HepG2 (cell line): ENCODE data around the gene PLBD2. TPM values are rescaled to one million over a fixed set of nuclear protein-coding genes. Genes with fewer than 3 reads are reported as not detected.

Experiments used
- EHMT2 ChIP-seq: fragments of 200-600 bp; sonication (generic); IDR thresholded peaks from 2 replicates; pipeline ENCODE4 v1.7.0; 2017; ENCODE audit warnings: antibody characterized with exemption, low read depth, low read length, borderline replicate concordance
- HIVEP1 ChIP-seq: sonication (generic); formaldehyde crosslinking; IDR thresholded peaks from 2 replicates; pipeline ENCODE4 v1.4.0; 2020; ENCODE audit warnings: mild to moderate bottlenecking, missing genetic modification reagents
- HNRNPUL1 ChIP-seq: fragments of 200-400 bp; formaldehyde crosslinking; IDR thresholded peaks from 2 replicates; pipeline ENCODE4 v1.6.1; 2017; ENCODE audit warnings: low read depth, mild to moderate bottlenecking, low read length, moderate library complexity
- KIAA2018 ChIP-seq: sonication (generic); formaldehyde crosslinking; IDR thresholded peaks from 2 replicates; pipeline ENCODE4 v1.5.0; 2020; ENCODE audit warnings: mild to moderate bottlenecking, missing genetic modification reagents, borderline replicate concordance
- MIER3 ChIP-seq: IDR thresholded peaks from 2 replicates; pipeline ENCODE4 v1.6.1; 2016; ENCODE audit warnings: missing compliant biosample characterization, borderline replicate concordance
- MTF1 ChIP-seq: sonication (generic); formaldehyde crosslinking; IDR thresholded peaks from 2 replicates; pipeline ENCODE4 v1.5.0; 2020; ENCODE audit warnings: missing genetic modification reagents
- NFKB2 ChIP-seq: sonication (generic); formaldehyde crosslinking; IDR thresholded peaks from 2 replicates; pipeline ENCODE4 v1.4.0; 2020; ENCODE audit warnings: missing genetic modification reagents, borderline replicate concordance
- PCBP1 ChIP-seq: fragments of 200-400 bp; formaldehyde crosslinking; IDR thresholded peaks from 2 replicates; pipeline ENCODE4 v1.6.1; 2017; ENCODE audit warnings: mild to moderate bottlenecking, low read depth, low read length, borderline replicate concordance
- REL ChIP-seq: sonication (generic); formaldehyde crosslinking; conservative IDR thresholded peaks from 2 replicates; pipeline ENCODE4 v1.8.0; 2022; ENCODE audit warnings: mild to moderate bottlenecking, missing genetic modification reagents, moderate library complexity
- SOX5 ChIP-seq: IDR thresholded peaks from 2 replicates; pipeline ENCODE4 v1.6.1; 2016; ENCODE audit warnings: borderline replicate concordance
- TCF12 ChIP-seq, 2 experiments: fragments of 450-650 bp in 1 of 2; sonication (generic) in 1 of 2; formaldehyde crosslinking in 1 of 2; IDR thresholded peaks; 2 replicates each; pipeline versions ENCODE4 v1.6.1 to v1.8.0; 2017 to 2022; ENCODE audit warnings: antibody characterized with exemption in 1 of 2, mild to moderate bottlenecking in 1 of 2, missing genetic modification reagents in 1 of 2, moderate library complexity in 1 of 2
- U2AF1 ChIP-seq: fragments of 200-400 bp; formaldehyde crosslinking; optimal IDR thresholded peaks from 2 replicates; pipeline ENCODE3; 2017; ENCODE audit warnings: mild to moderate bottlenecking, low read depth, low read length
- ZMYM2 ChIP-seq: sonication (generic); formaldehyde crosslinking; IDR thresholded peaks from 2 replicates; pipeline ENCODE4 v1.8.0; 2022; ENCODE audit warnings: mild to moderate bottlenecking, missing genetic modification reagents
- ZNF350 ChIP-seq: sonication (generic); formaldehyde crosslinking; IDR thresholded peaks from 2 replicates; pipeline ENCODE4 v1.4.0; 2020; ENCODE audit warnings: mild to moderate bottlenecking, low read depth, missing genetic modification reagents, borderline replicate concordance
- ZNF687 ChIP-seq: sonication (generic); formaldehyde crosslinking; IDR thresholded peaks from 2 replicates; pipeline ENCODE4 v1.5.1; 2020; ENCODE audit warnings: mild to moderate bottlenecking, missing genetic modification reagents, moderate library complexity
- polyA plus RNA-seq, 8 experiments: library from polyadenylated mRNA; depleted of rRNA in 3 of 8; stranded (reverse) in 7 of 8; unstranded in 1 of 8; fragments of >200 nt; fragmentation: Illumina TruSeq in 4 of 8; extraction: Trizol in 4 of 8; gene quantifications; 2 replicates each; pipeline versions ENCODE4 v1.2.1 to v1.2.3, GENCODE V29; 2011 to 2016; ENCODE audit warnings: low read depth in 4 of 8, missing spikeins in 1 of 8, mixed read lengths in 1 of 8; ENCODE audit not compliant: insufficient read depth in 1 of 8
- total RNA-seq, 5 experiments: library from RNA; depleted of rRNA; stranded (reverse); fragments of >200 nt; fragmentation: Illumina TruSeq; extraction: Trizol; gene quantifications; 2 replicates each; pipeline ENCODE4 v1.2.3, GENCODE V29; 2016; ENCODE audit warnings: low read depth in 1 of 5

The PLBD2 gene
- total and polyA plus RNA-seq, 2 of the 13 experiments (the other 11 are each of a cell fraction or from before 2014, with no cell fraction given) = 6.7 to 8.5 TPM

DNA sequence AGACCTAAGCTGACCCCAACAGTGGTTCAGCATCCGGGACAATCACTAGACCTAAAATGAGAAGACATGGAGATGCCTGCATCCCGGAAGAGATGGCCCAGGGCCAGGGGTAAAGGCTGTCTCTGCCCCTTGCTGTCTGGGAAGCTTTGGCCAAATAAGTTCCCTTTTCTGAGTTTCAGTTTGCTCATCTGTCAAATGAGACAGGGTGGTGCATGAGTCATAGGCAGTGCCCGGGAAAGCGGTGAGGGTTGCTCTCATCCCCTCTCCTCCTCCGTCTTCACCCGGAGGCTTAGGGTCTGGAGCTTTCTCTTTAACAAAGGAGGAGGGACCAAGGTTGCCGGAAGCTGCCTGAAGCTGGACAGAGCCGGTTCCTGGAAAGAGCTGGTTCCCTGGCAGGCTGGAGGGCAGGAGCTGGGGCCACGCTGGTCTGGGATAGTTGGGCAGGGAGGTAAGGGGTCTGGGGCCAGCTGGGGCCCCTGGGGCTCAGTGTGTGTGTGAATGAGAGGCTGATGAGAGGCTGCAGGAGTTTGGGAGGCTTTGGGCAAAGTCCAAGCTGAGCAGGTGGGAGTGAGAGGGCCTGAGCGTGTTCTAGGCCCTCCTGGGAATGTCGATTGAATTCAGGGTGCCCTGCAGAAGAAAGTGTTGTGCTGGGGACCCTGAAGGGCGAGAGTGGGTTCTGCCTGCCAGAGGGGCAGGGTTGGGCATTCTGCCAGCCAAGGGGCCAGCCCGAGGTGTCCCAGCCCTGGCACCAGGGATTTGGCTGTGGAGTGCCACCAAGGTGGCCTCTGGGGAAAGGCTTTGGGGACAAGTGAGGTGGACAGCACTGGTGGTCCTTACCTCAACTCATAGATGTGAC, 63.9 kb downstream of the PLBD2 start, which contains the start of gene SDSL (continued):
- TF ChIP-seq TCF12 (IDR thresholded peaks at IDR 0.05) = no peak
- TF ChIP-seq TCF12 (CRISPR knock-in tag; IDR thresholded peaks at IDR 0.05) = no peak
- peak; percentile 33; the same call in 1 of the 2 replicates for TF ChIP-seq ZNF350
- TF ChIP-seq PCBP1 = no peak
- TF ChIP-seq MIER3 (CRISPR knock-in tag) = no peak
- no peak for TF ChIP-seq EHMT2
- TF ChIP-seq HIVEP1 (CRISPR knock-in tag) = no peak
- no peak for TF ChIP-seq SOX5 (CRISPR knock-in tag)
- no peak for TF ChIP-seq REL (CRISPR knock-in tag)
- peak; percentile 72 for TF ChIP-seq ZNF687 (CRISPR knock-in tag)
- TF ChIP-seq U2AF1 = no peak
- TF ChIP-seq ZMYM2 (CRISPR knock-in tag) = no peak
- no peak for TF ChIP-seq HNRNPUL1
- peak; percentile 44; the same call in 1 of the 2 replicates for TF ChIP-seq NFKB2 (CRISPR knock-in tag)
- TF ChIP-seq KIAA2018 (CRISPR knock-in tag) = no peak
- TF ChIP-seq MTF1 = no peak
